Mucosa of rectum (tissue), 2 donors: ENCODE data around the gene SLC25A22.

Experiments used
- H3K27ac ChIP-seq, 2 donors: one replicate each; pipeline ENCODE4 v1.7.0; 2013; ENCODE audit warnings: inconsistent platforms in 2 of 2, low read depth in 2 of 2, low read length in 2 of 2
- H3K27me3 ChIP-seq, 2 donors: one replicate each; pipeline ENCODE4 v1.7.0; 2013; ENCODE audit warnings: low read length in 2 of 2; ENCODE audit not compliant: control insufficient read depth in 2 of 2, insufficient read depth in 2 of 2
- H3K36me3 ChIP-seq, 2 donors: one replicate each; pipeline ENCODE4 v1.7.0; 2013; ENCODE audit warnings: low read length in 2 of 2; ENCODE audit not compliant: control insufficient read depth in 2 of 2, insufficient read depth in 2 of 2
- H3K4me1 ChIP-seq, 2 donors: one replicate each; pipeline ENCODE4 v1.7.0; 2013; ENCODE audit warnings: low read length in 2 of 2, mild to moderate bottlenecking in 1 of 2; ENCODE audit not compliant: control insufficient read depth in 2 of 2, insufficient read depth in 2 of 2
- H3K4me3 ChIP-seq, 2 donors: one replicate each; pipeline ENCODE4 v1.7.0; 2013; ENCODE audit warnings: low read length in 2 of 2
- H3K9ac ChIP-seq, 2 donors: one replicate each; pipeline ENCODE4 v1.7.0; 2013; ENCODE audit warnings: low read length in 2 of 2, low read depth in 1 of 2, mild to moderate bottlenecking in 1 of 2
- H3K9me3 ChIP-seq, 2 donors: one replicate each; pipeline ENCODE4 v1.7.0; 2013; ENCODE audit warnings: low read length in 2 of 2; ENCODE audit not compliant: control insufficient read depth in 2 of 2
- donor health status: healthy.
- donor health status: Normal muscosa, but diverticular disease.

Gene SLC25A22

GRCh38 chr11:745428-745827 is 52.7 kb downstream of the SLC25A22 start:
- H3K36me3 ChIP-seq = no peaks in the 10 kb centered on the region
- H3K9ac ChIP-seq = no peak overlapping the region
- no peaks in the 10 kb centered on the region for H3K9me3 ChIP-seq
- H3K4me3 ChIP-seq = no peak overlapping the region
- peaks cover 10 to 16% of the 10 kb centered on the region in 2 donors for H3K4me1 ChIP-seq
- no peaks in the 10 kb centered on the region for H3K27me3 ChIP-seq
- no peak overlapping the region for H3K27ac ChIP-seq

- no peaks in the 10 kb centered on the region for H3K36me3 ChIP-seq
- H3K9ac ChIP-seq = no peak overlapping the region
- peaks cover 0 to under 1% of the 10 kb centered on the region in 2 donors for H3K4me1 ChIP-seq
- H3K4me3 ChIP-seq = no peak overlapping the region
- H3K27ac ChIP-seq = no peak overlapping the region
- H3K9me3 ChIP-seq = no peaks in the 10 kb centered on the region
- H3K27me3 ChIP-seq = no peaks in the 10 kb centered on the region
Observed at GRCh38 chr11:742571-743201, 55.4 kb downstream of the SLC25A22 start.

GRCh38 chr11:742156-742546 is 55.9 kb downstream of the SLC25A22 start:
- no peaks in the 10 kb centered on the region for H3K4me1 ChIP-seq
- H3K9me3 ChIP-seq = no peaks in the 10 kb centered on the region
- no peak overlapping the region for H3K27ac ChIP-seq
- no peaks in the 10 kb centered on the region for H3K36me3 ChIP-seq
- no peak overlapping the region for H3K4me3 ChIP-seq
- no peak overlapping the region for H3K9ac ChIP-seq
- H3K27me3 ChIP-seq = peaks cover 2 to 4% of the 10 kb centered on the region in 2 donors
